HG02678 (cell line): ENCODE data around the gene VTI1A.
"Not testable (repeated sequence)": the region's sequence is repeated elsewhere in the genome, so short reads cannot be mapped to it uniquely, and the experiment has no call there.

ENCODE experiments used
- ATAC-seq: cut with Tn5 transposase; IDR thresholded peaks from one replicate; pipeline ENCODE4 v1.9.1; 2021; ENCODE audit warnings: mild to moderate bottlenecking, moderate library complexity; ENCODE audit not compliant: unreplicated experiment

The VTI1A gene

DNA sequence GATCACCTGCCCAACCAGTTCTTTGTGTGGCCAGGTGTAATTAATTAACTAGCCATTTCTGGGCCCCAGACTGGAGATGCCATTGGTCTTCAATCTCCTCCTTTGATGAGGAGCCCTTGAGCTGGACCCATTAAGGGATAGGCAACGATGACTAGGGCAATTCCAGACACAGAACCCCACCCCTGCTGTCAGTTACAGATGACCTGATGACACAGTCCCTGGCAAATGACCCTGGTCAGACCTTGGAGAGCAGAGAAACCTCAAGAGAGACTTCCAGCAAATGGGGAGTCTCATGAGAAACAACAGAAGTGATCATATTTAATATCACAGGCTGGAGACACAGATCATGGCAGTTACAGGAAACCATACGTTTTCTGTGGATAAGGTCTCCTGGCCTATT lies 401.2 kb downstream of the VTI1A start:
- no peak for ATAC-seq

DNA sequence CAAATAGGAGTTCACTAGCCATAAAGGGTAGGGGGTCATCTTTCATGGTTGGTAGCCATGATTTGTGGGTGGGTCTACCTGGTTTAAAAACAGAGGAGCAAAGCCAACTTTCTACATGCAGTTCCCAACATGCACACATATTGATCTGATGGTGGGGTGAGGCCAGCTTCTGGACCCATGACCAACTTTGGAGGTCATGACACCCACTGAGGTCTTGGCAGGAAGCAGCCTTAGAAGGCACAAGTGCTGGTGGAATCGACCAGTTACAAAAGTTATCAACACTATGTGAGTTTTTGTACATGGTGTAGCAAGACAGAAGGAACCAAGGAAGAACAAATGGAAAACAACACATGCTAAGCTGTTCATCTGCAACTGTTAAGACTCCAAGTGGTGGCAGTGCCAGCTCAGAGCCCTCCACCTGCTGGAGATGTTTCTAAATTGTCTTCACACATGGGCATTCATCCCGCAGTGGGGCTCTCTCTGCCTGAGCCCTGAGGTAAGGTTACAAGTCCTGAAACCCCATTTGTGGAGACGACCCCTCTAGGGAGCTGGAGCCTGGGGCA lies 401.9 kb downstream of the VTI1A start:
- no peak for ATAC-seq

DNA sequence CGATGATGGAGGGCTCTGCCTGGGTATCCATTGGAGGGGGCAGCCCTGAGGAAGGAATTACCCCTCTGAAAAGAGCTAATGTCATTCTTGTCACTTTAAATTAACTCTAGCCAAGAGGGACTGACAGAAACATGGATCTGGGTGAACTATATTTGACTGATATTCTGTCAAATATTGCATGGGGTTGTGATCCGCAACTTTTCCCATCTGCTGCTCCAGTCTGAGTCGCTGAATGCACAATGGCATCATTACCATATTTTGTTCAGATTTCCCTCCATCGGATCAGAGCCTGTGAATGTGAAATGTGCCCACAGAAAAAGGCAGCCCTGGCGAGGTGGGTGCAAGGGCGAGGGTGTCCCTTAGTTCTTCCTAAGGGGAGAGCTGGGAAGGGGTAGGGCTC lies 402.5 kb downstream of the VTI1A start:
- ATAC-seq = no peak

DNA sequence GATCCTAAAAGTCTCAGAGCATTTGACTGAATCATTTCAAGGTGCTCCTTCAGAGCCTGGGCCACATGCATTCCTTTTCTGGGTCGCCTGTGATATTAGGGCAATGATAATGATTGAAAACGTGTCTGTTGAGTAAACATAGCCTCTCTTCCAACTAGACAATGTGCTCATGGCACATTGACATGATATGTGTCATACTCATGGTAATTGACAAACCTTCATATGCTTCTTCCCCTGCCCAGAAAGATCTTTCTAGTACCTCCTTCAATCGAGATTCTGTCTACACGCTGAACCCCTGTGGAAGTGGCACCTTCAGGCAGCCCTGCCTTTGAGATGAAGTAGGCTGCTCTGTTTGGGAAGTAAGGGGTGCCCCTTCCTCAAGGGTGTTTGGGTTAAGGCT lies 404.2 kb downstream of the VTI1A start:
- ATAC-seq = no peak

DNA sequence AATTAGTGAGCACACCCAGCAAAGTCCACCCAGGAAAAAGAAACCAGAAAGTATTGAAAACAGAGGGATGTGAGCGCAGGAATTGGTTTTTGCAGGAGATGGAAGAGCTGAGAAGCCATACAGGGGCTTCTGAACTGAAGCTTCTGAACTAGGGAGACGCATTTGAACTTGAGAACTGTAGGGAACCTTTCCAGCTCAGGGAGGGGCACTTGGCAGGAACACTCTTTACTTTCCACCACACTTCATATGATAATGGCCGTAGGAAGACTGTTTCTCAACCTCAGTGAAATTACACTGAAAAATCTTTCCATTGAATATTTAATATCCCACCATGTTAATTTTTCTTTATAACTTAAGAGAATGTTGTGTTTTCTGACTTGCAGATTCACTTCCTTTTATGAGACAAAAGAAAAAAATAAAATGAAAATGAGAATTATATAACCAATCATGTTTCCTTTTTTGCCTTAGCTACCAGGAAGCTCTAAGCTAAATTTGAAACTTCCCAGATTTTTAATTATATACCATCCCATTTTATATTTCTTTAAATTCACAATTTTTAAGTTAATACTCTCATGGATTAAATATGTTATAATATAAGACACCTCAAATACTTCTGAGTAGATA lies 404.7 kb downstream of the VTI1A start:
- ATAC-seq = no peak

DNA sequence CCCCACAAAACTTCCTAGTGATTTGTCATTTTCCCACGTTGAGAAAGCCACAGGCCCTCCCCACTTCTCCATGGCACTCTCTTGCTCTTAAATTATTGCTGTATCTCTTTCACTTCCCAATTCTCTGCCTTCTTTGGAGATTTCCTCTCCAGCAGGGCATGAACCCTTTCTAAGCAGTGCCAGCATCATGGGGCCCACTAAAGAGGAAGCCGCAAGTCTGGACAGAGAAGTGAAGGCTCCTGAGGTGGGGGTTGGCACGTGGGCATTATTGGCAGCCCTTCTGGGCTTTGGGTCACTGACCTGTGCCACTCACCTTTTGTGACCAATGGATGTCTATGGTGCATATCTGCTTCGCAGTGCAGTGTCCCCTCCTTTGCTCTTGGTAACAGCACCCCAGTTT lies 405.3 kb downstream of the VTI1A start:
- no peak for ATAC-seq

DNA sequence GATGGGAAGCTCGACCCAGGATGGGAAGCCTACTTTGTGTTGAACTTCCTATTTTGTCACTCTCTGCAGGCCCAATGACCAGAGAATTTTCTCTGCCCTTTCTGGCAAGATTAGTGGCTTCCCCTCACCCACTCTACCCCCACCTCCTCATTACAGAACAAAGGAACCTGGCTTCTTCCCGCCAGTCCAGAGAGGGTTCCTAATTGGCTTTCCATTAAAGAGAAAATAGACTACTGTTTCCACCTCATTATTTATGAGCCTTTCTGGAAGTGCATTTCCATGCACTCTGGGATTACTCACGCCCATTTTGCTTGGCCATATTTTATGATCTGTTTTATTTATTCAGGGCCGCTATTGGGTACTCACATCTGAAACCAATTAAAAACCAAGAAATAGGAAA lies 408.1 kb downstream of the VTI1A start:
- no peak for ATAC-seq

DNA sequence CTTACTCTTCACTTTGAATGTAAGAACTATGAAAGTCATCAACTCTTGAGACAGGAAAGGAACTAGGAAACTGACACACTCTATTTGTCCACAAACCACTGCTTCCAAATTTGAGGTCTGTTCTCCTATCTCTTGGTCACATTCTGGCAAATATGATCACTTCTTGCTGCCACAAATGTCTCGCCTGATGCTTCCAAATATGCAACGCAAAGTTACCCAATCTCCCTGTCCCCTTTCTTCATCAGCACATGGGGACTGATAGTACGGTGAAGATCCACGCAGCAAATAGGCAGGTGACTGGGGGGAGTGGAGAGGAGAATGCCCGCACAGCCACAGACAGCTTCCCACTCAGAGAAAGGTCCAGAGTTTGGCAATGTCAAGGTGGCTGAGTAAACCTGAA lies 410.5 kb downstream of the VTI1A start:
- no peak for ATAC-seq

DNA sequence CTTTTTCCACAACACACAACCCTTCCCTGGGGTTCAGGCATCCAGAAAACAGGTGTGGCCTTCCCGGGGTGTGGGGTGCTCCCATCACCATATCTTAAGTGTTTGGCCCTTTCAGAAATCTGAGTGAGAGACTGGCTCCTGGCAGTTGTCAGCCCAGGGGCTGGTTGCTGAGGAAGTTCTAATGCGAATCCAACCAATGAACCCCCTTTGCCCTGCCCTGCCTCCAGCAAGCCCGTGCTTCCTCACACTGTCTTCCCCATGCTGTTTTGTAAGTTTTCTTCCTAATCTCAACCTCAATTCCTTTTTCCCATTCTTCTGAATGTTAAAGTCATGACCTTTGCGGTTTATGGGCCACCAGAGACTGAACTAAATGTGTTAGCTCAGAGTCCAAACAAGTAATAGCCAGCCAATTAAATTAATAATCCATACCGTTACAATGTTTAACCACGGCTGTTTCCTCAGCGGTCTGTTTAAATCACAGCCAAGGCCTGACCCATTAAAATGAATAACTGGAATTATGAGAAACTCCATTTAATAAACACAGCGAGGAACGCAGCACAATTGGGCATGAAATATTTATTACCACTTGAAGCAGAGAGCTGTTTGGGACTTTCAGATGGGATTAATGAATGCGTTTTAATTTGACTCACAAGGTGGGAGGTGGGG lies 412.1 kb downstream of the VTI1A start:
- ATAC-seq = no peak

DNA sequence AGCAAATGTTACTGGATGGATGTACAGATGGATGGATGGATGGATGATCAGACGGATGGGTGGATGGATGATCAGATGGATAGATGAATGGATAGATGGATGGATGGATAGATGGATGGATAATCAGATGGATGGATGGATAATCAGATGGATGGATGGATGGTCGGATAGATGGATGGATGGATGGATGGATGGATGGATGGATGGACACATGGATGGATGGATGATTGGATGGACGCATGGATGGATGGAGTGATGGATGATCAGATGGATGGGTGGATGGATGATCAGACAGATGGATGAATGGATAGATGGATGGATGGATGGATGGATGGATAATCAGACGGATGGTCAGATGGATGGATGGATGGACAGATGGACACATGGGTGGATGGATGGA lies 412.8 kb downstream of the VTI1A start:
- ATAC-seq = no peak

DNA sequence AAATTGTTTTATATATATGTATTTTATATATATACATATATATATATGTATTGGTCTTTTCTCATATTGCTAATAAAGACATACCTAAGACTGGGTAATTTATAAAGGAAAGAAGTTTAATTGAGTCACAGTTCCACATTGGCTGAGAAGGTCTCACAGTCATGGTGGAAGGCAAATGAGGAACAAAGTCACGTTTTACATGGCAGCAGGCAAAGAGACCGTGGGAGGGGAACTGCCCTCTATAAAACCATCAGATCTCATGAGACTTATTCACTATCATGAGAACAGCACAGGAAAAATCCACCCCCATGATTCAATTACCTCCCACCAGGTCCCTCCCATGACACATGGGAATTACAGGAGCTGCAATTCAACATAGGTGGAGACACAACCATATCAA lies 416.4 kb downstream of the VTI1A start:
- not testable (repeated sequence) for ATAC-seq
